HG02588 (cell line): ENCODE measurements around the gene MTARC1.

Experiments
- ATAC-seq: cut with Tn5 transposase; IDR thresholded peaks from one replicate; pipeline ENCODE4 v1.9.1; 2021; ENCODE audit warnings: mild to moderate bottlenecking, moderate library complexity; ENCODE audit not compliant: unreplicated experiment

Gene MTARC1

DNA sequence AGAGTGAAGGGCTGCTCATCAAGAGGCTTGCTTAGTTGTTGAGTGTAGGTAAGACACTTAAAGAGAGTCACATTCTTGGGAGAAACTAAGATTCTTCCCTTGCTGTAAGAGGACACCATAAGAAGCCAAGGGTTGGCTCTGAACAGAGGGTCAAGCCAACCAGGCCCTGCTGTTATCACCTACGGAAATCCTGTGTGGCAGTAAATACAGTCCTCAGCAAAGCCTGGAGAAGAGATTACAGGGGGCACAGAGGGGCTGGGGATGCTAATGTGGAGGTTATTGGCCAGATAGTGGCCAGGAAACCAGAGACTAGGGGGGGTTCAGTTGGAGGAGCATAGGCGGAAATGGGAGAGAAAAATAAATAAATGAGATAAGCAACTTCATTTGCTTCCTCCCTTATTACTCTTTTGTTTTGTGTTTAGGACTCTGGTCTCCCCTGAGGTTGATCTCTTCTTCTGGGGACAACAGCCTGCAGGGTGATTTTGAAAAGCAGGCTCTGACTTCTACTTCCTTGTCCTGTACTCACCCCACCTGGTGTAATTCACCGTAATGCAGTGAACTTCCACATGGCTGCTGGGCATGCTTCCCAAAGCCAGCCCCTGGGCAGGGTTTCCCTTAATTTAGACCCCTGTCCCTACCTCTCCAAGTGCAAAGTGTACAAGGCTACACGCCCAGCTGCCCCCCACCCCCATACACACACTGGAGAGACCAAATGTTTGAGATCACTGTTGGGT is 40.9 kb downstream of the MTARC1 start:
- no peak for ATAC-seq

DNA sequence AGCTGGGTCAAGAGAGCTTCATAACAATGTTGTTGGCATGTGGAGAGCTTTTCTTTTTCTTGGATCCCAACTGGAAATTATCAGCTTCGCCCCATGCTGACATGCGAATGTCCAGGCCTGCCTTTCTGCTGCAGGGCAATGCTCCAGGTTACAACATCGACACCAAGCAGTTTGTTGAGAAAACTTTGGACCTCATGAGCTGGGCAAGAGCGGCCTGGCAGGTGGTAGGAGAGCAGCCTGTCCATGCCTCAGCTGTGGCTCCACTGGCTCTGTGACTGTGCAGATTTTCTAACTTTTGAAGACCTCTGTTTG is 41.4 kb downstream of the MTARC1 start:
- no peak for ATAC-seq

DNA sequence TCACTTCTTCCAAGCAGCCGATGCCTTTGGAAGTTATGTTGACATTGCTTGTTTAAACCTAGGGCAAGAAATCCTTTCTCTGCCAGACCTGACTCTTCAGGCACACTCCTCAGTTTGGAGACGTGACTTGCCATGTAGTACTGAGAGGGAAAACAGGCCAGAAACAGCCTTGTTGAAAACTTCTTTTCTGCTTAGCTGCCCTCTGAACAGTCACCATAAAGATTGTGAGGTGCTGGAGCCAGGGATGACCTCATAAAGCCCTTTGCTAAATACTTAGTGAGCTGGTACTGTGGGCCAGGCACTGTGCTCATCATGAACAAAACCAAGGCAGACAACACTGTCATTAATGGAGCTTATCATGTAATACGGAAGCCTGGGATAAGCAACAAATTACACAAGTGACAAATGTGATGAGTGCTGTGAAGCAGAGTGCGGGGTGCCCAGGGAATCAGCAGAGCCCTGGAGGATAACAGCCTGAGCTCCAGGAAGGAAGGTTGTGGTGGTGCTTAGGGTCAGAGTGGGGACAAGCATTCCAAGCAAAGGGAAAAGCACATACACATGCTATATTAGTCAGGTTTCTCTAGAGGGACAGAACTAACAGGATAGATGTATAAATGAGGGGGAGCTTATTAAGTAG is 42.4 kb downstream of the MTARC1 start:
- ATAC-seq = no peak

DNA sequence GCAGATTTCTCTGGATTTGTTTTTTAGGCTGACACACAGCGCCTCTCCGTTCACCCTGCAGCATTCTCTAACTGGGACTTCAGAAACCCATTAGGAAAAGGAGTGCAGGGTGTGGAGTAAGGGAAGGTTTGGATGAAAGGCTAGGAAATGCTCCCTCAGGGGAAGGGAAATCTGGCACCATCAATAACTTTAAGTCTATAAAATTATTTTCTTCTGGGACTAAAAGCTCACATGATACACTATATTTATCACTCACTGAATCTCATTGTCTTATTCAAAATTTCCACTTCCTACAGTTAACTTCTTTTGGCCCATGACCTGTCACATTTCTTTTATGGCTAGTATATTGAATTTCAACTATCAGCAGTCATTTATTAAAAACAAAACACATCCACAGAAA is 46.7 kb downstream of the MTARC1 start:
- no peak for ATAC-seq

DNA sequence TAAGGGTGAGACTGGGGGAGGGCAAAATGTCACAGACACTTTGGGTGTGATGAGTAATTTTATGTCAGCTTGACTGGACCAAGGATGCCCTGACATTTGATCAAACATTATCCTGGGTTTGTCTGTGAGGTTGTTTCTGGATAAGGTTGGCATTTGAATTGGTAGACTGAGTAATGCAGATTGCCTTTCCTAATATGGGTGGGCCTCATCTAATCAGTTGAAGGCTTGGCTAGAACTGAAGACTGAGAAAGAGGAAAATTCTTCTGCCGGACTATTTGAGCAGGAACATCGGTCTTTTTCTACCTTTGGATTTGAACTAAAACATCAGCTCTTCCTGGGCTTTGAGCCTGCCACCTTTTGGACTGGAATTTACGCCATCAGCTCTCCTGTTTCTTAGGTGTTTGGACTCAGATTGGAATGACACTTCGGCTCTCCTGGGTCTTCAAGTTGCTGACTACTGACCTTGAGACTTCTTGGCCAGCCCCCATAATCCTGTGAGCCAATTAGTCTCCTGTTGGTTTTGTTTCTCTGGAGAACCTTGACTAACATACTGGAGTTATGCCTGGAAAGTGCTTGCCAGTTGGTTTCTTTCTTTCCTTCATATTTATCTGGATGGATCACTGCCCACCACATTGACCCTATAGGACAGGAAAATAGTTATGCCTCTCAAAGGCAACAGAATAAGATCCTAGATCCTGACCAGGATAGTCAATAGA is 47.6 kb downstream of the MTARC1 start:
- no peak for ATAC-seq
